Measurements from ENCODE around the gene RASA1. TPM values are rescaled to one million over a fixed set of nuclear protein-coding genes. Genes with fewer than 3 reads are reported as not detected.
A peak's percentile ranks its signal among the peaks of the same experiment; 100 is the strongest.

RASA1 gene
- polyA plus RNA-seq, 3 donors: 2.1 to 20.1 (median 4.0) TPM

DNA sequence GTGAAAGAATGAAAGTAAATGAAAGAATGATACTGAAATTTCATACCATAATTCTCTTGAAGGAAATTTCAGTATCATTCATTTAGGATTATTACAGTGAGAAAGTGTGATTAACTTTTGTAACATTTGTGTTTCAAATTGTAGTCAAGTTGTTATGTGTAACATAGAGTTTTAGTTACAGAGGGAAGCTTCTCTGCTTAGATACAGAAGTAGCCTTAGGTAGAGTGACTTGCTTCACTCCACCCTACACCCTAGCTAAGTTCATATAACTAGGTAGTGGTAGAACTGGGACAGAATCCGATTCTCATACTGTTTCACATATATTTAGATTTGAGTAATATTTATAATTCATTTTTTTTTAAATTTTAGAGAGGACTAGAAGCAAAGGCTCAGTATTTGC, 9.0 kb downstream of the RASA1 start:
- Histone ChIP-seq H3K36me3 (replicated peaks in 1 of 2; ENCODE audit: control insufficient read depth in 1 of 2, insufficient read depth in 2 of 2, low read length in 2 of 2) (no peaks in the 10 kb centered on the region), H4K20me1 (ENCODE audit: insufficient read depth, low read length) (peaks cover 95% of the 10 kb centered on the region), H3K4me2 (replicated peaks; ENCODE audit: extremely low read depth, low read length, poor library complexity, severe bottlenecking) (no peak overlapping the region), H3K27ac (ENCODE audit: low read depth in 1 of 2, low read length in 2 of 2) (no peak overlapping the region), H3K9me3 (replicated peaks in 1 of 2; ENCODE audit: control insufficient read depth in 1 of 2, insufficient read depth in 1 of 2, low read length in 2 of 2) (no peaks in the 10 kb centered on the region), H3K9ac (ENCODE audit: insufficient read depth, low read length, poor library complexity, severe bottlenecking) (no peak overlapping the region), H3K4me3 (replicated peaks in 1 of 3; ENCODE audit: low read depth in 2 of 3, low read length in 3 of 3) (no peak overlapping the region), H3K4me1 (ENCODE audit: control insufficient read depth in 1 of 2, insufficient read depth in 2 of 2, low read length in 2 of 2) (peaks cover 7 to 15% of the 10 kb centered on the region in 2 donors), H3K27me3 (ENCODE audit: control insufficient read depth in 2 of 2, insufficient read depth in 2 of 2, low read length in 2 of 2) (no peaks in the 10 kb centered on the region), H2AFZ (ENCODE audit: insufficient read depth, low read depth, low read length, poor library complexity, severe bottlenecking) (no peak overlapping the region), H3K79me2 (ENCODE audit: insufficient read depth, low read length) (peaks cover 99% of the 10 kb centered on the region)
- Mint-ChIP-seq H3K27me3 (ENCODE audit: low read depth in 3 of 3) (no peaks in the 10 kb centered on the region), H3K27ac (peak overlapping the region in 1 of 7 donors; percentile 28), H3K4me3 (no peak overlapping the region), H3K9me3 (no peaks in the 10 kb centered on the region), H3K4me1 (peaks cover 38% of the 10 kb centered on the region), H3K36me3 (peaks cover 9 to 39% of the 10 kb centered on the region in 2 donors)
- no CpG with 5 or more reads among the region's 1 CpG for WGBS (ENCODE audit: insufficient coverage)
- intact Hi-C loops (cut with micrococcal nuclease): no loop called here
- TF ChIP-seq, protein P1, sequence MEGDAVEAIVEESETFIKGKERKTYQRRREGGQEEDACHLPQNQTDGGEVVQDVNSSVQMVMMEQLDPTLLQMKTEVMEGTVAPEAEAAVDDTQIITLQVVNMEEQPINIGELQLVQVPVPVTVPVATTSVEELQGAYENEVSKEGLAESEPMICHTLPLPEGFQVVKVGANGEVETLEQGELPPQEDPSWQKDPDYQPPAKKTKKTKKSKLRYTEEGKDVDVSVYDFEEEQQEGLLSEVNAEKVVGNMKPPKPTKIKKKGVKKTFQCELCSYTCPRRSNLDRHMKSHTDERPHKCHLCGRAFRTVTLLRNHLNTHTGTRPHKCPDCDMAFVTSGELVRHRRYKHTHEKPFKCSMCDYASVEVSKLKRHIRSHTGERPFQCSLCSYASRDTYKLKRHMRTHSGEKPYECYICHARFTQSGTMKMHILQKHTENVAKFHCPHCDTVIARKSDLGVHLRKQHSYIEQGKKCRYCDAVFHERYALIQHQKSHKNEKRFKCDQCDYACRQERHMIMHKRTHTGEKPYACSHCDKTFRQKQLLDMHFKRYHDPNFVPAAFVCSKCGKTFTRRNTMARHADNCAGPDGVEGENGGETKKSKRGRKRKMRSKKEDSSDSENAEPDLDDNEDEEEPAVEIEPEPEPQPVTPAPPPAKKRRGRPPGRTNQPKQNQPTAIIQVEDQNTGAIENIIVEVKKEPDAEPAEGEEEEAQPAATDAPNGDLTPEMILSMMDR (IDR thresholded peaks at IDR 0.05): no peak
- DNase-seq: no peak

GRCh38 chr5:87277279-87277835, 9.7 kb downstream of the RASA1 start:
- no peak for DNase-seq
- no peak overlapping the region for H3K4me3 Mint-ChIP-seq
- WGBS (ENCODE audit: insufficient coverage): 91% methylated on average over 1 of the region's 2 CpGs
- Histone ChIP-seq H3K4me3 (replicated peaks in 1 of 3; ENCODE audit: low read depth in 2 of 3, low read length in 3 of 3) (no peak overlapping the region), H3K79me2 (ENCODE audit: insufficient read depth, low read length) (peaks cover 99% of the 10 kb centered on the region), H3K4me1 (ENCODE audit: control insufficient read depth in 1 of 2, insufficient read depth in 2 of 2, low read length in 2 of 2) (peaks cover 7 to 15% of the 10 kb centered on the region in 2 donors), H3K36me3 (replicated peaks in 1 of 2; ENCODE audit: control insufficient read depth in 1 of 2, insufficient read depth in 2 of 2, low read length in 2 of 2) (peaks cover 0 to 3% of the 10 kb centered on the region in 2 donors), H2AFZ (ENCODE audit: insufficient read depth, low read depth, low read length, poor library complexity, severe bottlenecking) (no peak overlapping the region), H3K27ac (ENCODE audit: low read depth in 1 of 2, low read length in 2 of 2) (peak overlapping the region in 1 of 2 donors; percentile 32), H3K27me3 (ENCODE audit: control insufficient read depth in 2 of 2, insufficient read depth in 2 of 2, low read length in 2 of 2) (no peaks in the 10 kb centered on the region), H3K9ac (ENCODE audit: insufficient read depth, low read length, poor library complexity, severe bottlenecking) (no peak overlapping the region), H3K4me2 (replicated peaks; ENCODE audit: extremely low read depth, low read length, poor library complexity, severe bottlenecking) (no peak overlapping the region), H4K20me1 (ENCODE audit: insufficient read depth, low read length) (peaks cover 95% of the 10 kb centered on the region), H3K9me3 (replicated peaks in 1 of 2; ENCODE audit: control insufficient read depth in 1 of 2, insufficient read depth in 1 of 2, low read length in 2 of 2) (no peaks in the 10 kb centered on the region)
- H3K27ac Mint-ChIP-seq: peak overlapping the region in 3 of 7 donors; percentile 13 to 52 (median 47)
- H3K36me3 Mint-ChIP-seq: peaks cover 11 to 41% of the 10 kb centered on the region in 2 donors
- H3K27me3 Mint-ChIP-seq (ENCODE audit: low read depth in 3 of 3): no peaks in the 10 kb centered on the region
- TF ChIP-seq, protein P1 (IDR thresholded peaks at IDR 0.05): no peak
- no peaks in the 10 kb centered on the region for H3K9me3 Mint-ChIP-seq
- intact Hi-C loops (cut with micrococcal nuclease): no loop called here
- H3K4me1 Mint-ChIP-seq: peaks cover 36% of the 10 kb centered on the region
